NT2/D1 (cell line): ENCODE data around the gene SLC7A5.

ENCODE experiments used
- SUZ12 ChIP-seq: IDR thresholded peaks from 2 replicates; pipeline ENCODE4 v1.6.1; 2011; ENCODE audit not compliant: insufficient read length, insufficient read depth; ENCODE audit errors: extremely low read depth
- YY1 ChIP-seq: IDR thresholded peaks from 2 replicates; pipeline ENCODE4 v1.6.1; 2011; ENCODE audit not compliant: insufficient read length, insufficient read depth
- ZNF274 ChIP-seq: IDR thresholded peaks from 2 replicates; pipeline ENCODE4 v1.6.1; 2011; ENCODE audit warnings: mild to moderate bottlenecking, low read depth, low read length

GRCh38 chr16:87847467-87847784, 21.9 kb downstream of the SLC7A5 start:
- TF ChIP-seq ZNF274 (no peak), SUZ12 (no peak), YY1 (no peak)
